K562 (cell line): ENCODE results near the gene CBS. TPM values are rescaled to one million over a fixed set of nuclear protein-coding genes. Genes with fewer than 3 reads are reported as not detected.

Experiments
- EGR1 ChIP-seq: fragments of 450-650 bp; conservative IDR thresholded peaks from 2 replicates; pipeline ENCODE4 v1.6.1; 2017; ENCODE audit warnings: mild to moderate bottlenecking
- KLF16 ChIP-seq: IDR thresholded peaks from 2 replicates; pipeline ENCODE4 v1.6.1; 2016; ENCODE audit warnings: antibody characterized with exemption
- NFIX ChIP-seq: fragments of 250-450 bp; sonication (Bioruptor Pico); IDR thresholded peaks from 2 replicates; pipeline ENCODE4 v1.4.0; 2020; ENCODE audit warnings: low read depth, mild to moderate bottlenecking, moderate library complexity
- PHF8 ChIP-seq: fragments of 200-600 bp; sonication (generic); IDR thresholded peaks from 2 replicates; pipeline ENCODE4 v1.6.1; 2012; ENCODE audit warnings: mixed run types, mild to moderate bottlenecking, inconsistent platforms, low read length, moderate library complexity, borderline replicate concordance
- REST ChIP-seq, 2 experiments: fragments of 450-650 bp; formaldehyde crosslinking in 1 of 2; IDR thresholded peaks; 2 replicates each; pipeline versions ENCODE4 v1.4.0 to v1.6.1; 2014 to 2020; ENCODE audit warnings: mild to moderate bottlenecking in 2 of 2, borderline replicate concordance in 1 of 2, low read depth in 1 of 2
- SMARCA5 ChIP-seq: fragments of 450-650 bp; IDR thresholded peaks from 2 replicates; pipeline ENCODE4 v1.6.1; 2016
- polyA plus RNA-seq, 8 experiments: library from polyadenylated mRNA; depleted of rRNA in 4 of 8; stranded (reverse) in 5 of 8; unstranded in 3 of 8; fragments of >200 nt; fragmentation: Nextera tagmentation in 2 of 8; fragmentation: Illumina TruSeq in 1 of 8; extraction: Ambion mirVana in 2 of 8; extraction: Trizol in 1 of 8; gene quantifications; 2 replicates each; pipeline versions ENCODE4 v1.2.1 to v1.2.3, GENCODE V29; 2011 to 2014; ENCODE audit warnings: inconsistent platforms in 1 of 8, missing spikeins in 1 of 8
- total RNA-seq, 7 experiments: library from RNA; depleted of rRNA in 6 of 7; stranded (reverse); fragments of >200 nt in 6 of 7; fragmentation: Illumina TruSeq in 2 of 7; extraction: Trizol in 2 of 7; gene quantifications; 2 replicates each; pipeline versions ENCODE4 v1.2.1 to v1.2.3, GENCODE V29; 2011 to 2021; ENCODE audit warnings: low replicate concordance in 1 of 7
- TF ChIP-seq, protein P1 (sequence below): fragments of 250-450 bp; sonication (Bioruptor Pico); IDR thresholded peaks from 2 replicates; pipeline ENCODE4 v1.5.0; 2022; ENCODE audit warnings: mild to moderate bottlenecking

Gene CBS
- total and polyA plus RNA-seq, 9 of the 15 experiments (the other 6 are each of a cell fraction or from before 2014, with no cell fraction given) = 4.6 to 472 (median 152) TPM

- TF ChIP-seq REST (IDR thresholded peaks at IDR 0.05; ENCODE audit: borderline replicate concordance) = no peak
- no peak for TF ChIP-seq REST (CRISPR knock-in tag; IDR thresholded peaks at IDR 0.05; ENCODE audit: low read depth)
- TF ChIP-seq SMARCA5 = no peak
- no peak for TF ChIP-seq KLF16
- no peak for TF ChIP-seq NFIX (CRISPR knock-in tag)
- TF ChIP-seq, protein P1, sequence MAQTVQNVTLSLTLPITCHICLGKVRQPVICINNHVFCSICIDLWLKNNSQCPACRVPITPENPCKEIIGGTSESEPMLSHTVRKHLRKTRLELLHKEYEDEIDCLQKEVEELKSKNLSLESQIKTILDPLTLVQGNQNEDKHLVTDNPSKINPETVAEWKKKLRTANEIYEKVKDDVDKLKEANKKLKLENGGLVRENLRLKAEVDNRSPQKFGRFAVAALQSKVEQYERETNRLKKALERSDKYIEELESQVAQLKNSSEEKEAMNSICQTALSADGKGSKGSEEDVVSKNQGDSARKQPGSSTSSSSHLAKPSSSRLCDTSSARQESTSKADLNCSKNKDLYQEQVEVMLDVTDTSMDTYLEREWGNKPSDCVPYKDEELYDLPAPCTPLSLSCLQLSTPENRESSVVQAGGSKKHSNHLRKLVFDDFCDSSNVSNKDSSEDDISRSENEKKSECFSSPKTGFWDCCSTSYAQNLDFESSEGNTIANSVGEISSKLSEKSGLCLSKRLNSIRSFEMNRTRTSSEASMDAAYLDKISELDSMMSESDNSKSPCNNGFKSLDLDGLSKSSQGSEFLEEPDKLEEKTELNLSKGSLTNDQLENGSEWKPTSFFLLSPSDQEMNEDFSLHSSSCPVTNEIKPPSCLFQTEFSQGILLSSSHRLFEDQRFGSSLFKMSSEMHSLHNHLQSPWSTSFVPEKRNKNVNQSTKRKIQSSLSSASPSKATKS (CRISPR knock-in tag) = no peak
- TF ChIP-seq PHF8 = no peak
- no peak for TF ChIP-seq EGR1
- TF ChIP-seq, all 486 proteins: peak for 0
Observed at GRCh38 chr21:43023175-43023574, 52.5 kb downstream of the CBS start (continued).
